Thyroid gland (tissue), 4 donors: ENCODE data around the gene SCAF8.

ENCODE experiments used
- POLR2A ChIP-seq, 2 donors: fragments of 450-650 bp; IDR thresholded peaks; one replicate each; pipeline ENCODE4 v1.6.1; 2017; ENCODE audit warnings: antibody characterized with exemption in 2 of 2, mild to moderate bottlenecking in 2 of 2, moderate library complexity in 1 of 2
- TF ChIP-seq, protein P1 (sequence below), 6 experiments: fragments of 200-600 bp in 3 of 6; fragments of 450-650 bp in 3 of 6; sonication (generic) in 3 of 6; IDR thresholded peaks; one replicate each; pipeline ENCODE4 v1.5.1; 2016 to 2019; ENCODE audit warnings: antibody characterized with exemption in 6 of 6, mild to moderate bottlenecking in 2 of 6, inconsistent platforms in 1 of 6, moderate library complexity in 1 of 6

DNA sequence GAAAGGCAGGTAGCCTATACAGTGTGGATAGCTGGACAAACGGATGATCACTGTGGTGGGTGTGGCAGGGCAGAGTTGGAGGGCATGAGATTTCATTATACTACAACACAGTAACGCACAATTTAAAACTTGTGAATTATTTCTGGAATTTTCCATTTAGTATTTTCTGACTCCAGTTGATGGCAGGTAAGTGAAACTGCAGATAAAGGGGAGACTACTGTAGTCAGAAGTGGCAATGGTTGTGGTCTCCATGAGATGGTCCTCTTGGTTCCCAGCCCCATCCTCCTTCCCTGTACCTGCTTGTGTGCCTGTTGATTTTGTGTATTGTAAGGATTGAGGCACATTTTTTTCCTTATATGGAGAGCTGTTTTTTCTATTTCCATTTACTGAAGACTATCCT, 22.5 kb upstream of the SCAF8 start:
- TF ChIP-seq, protein P1, sequence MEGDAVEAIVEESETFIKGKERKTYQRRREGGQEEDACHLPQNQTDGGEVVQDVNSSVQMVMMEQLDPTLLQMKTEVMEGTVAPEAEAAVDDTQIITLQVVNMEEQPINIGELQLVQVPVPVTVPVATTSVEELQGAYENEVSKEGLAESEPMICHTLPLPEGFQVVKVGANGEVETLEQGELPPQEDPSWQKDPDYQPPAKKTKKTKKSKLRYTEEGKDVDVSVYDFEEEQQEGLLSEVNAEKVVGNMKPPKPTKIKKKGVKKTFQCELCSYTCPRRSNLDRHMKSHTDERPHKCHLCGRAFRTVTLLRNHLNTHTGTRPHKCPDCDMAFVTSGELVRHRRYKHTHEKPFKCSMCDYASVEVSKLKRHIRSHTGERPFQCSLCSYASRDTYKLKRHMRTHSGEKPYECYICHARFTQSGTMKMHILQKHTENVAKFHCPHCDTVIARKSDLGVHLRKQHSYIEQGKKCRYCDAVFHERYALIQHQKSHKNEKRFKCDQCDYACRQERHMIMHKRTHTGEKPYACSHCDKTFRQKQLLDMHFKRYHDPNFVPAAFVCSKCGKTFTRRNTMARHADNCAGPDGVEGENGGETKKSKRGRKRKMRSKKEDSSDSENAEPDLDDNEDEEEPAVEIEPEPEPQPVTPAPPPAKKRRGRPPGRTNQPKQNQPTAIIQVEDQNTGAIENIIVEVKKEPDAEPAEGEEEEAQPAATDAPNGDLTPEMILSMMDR (IDR thresholded peaks at IDR 0.05) = no peak
- TF ChIP-seq POLR2A (IDR thresholded peaks at IDR 0.05) = no peak
